GM23248 (cell line): ENCODE data around the gene ANKRD16.

ENCODE experiments used
- EZH2 ChIP-seq: fragments of 200-600 bp; sonication (generic); IDR thresholded peaks from 2 replicates; pipeline ENCODE4 v1.6.1; 2018; ENCODE audit warnings: antibody characterized with exemption, mild to moderate bottlenecking; ENCODE audit not compliant: insufficient read depth, poor library complexity, severe bottlenecking
- EZH2phosphoT487 ChIP-seq: fragments of 200-600 bp; sonication (generic); IDR thresholded peaks from 2 replicates; pipeline ENCODE4 v1.6.1; 2018; ENCODE audit warnings: antibody characterized with exemption, moderate library complexity, mild to moderate bottlenecking, low read depth; ENCODE audit not compliant: insufficient read depth

DNA sequence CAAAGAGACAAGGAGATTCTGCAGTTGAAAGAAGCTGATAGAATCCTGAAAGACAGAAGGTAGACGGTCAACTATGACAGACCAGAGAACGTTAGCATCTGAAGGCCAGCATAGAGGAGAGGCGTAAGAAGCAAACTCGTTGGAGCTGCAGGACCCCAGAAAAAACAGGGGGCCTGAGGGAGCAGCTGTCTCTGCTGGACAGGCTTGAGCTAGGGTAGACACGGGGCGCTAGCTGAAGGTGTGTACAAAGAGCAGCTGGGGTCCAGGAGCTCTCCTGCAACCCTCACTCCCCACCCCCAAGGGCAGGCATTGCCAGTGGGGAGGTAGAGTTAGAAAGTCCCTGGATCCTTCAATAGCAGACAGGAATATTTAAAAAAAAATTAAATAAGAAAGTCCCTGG, 61.9 kb downstream of the ANKRD16 start:
- TF ChIP-seq EZH2phosphoT487 (no peak), EZH2 (no peak)
